ENCODE measurements around the gene MRGPRG.

GRCh38 chr11:3181725-3182461 lies 36.7 kb downstream of the MRGPRG start:
- TF ChIP-seq EP300 (IDR thresholded peaks at IDR 0.05), result no peak
- no peak for TF ChIP-seq POLR2A (IDR thresholded peaks at IDR 0.05)
- TF ChIP-seq CTCF (IDR thresholded peaks at IDR 0.05), result no peak

Data from tibial nerve (tissue), 4 donors.